H1 (cell line): ENCODE measurements around the gene CALML4. TPM values are rescaled to one million over a fixed set of nuclear protein-coding genes. Genes with fewer than 3 reads are reported as not detected.

Experiments
- EZH2 ChIP-seq: fragments of 200-600 bp; sonication (generic); IDR thresholded peaks from 2 replicates; pipeline ENCODE4 v1.7.1; 2012; ENCODE audit warnings: low read depth, mild to moderate bottlenecking, moderate library complexity, low read length, inconsistent platforms; ENCODE audit not compliant: severe bottlenecking
- GABPA ChIP-seq: IDR thresholded peaks from 2 replicates; pipeline ENCODE4 v1.6.1; 2011; ENCODE audit warnings: mild to moderate bottlenecking, low read length, moderate library complexity, borderline replicate concordance; ENCODE audit not compliant: insufficient read depth
- GTF2F1 ChIP-seq: IDR thresholded peaks from 2 replicates; pipeline ENCODE4 v1.6.1; 2012; ENCODE audit warnings: low read depth, low read length, improper control_type of control experiment, borderline replicate concordance
- HDAC6 ChIP-seq: IDR thresholded peaks from one replicate; pipeline ENCODE4 v1.7.1; 2012; ENCODE audit warnings: low read depth, mild to moderate bottlenecking, inconsistent platforms, low read length, moderate library complexity
- JUN ChIP-seq: IDR thresholded peaks from 2 replicates; pipeline ENCODE4 v1.6.1; 2011; ENCODE audit warnings: low read depth, mild to moderate bottlenecking, improper control_type of control experiment, low read length
- KDM5A ChIP-seq: fragments of 200-600 bp; IDR thresholded peaks from 2 replicates; pipeline ENCODE4 v1.7.1; 2012; ENCODE audit warnings: mild to moderate bottlenecking, low read length, inconsistent platforms, mixed read lengths
- RXRA ChIP-seq: IDR thresholded peaks from 2 replicates; pipeline ENCODE4 v1.6.1; 2011; ENCODE audit warnings: low read depth, mild to moderate bottlenecking, low read length, moderate library complexity; ENCODE audit not compliant: insufficient read depth
- SIN3A ChIP-seq, 2 experiments: IDR thresholded peaks in 1 of 2; conservative IDR thresholded peaks in 1 of 2; 2 replicates each; pipeline ENCODE4 v1.6.1; 2011 to 2012; ENCODE audit warnings: low read length in 2 of 2, improper control_type of control experiment in 1 of 2, low read depth in 1 of 2, mild to moderate bottlenecking in 1 of 2
- SIRT6 ChIP-seq: IDR thresholded peaks from one replicate; pipeline ENCODE4 v1.7.1; 2012; ENCODE audit warnings: low read length, inconsistent platforms
- SP1 ChIP-seq: IDR thresholded peaks from 2 replicates; pipeline ENCODE4 v1.6.1; 2011; ENCODE audit warnings: low read depth, low read length
- SP2 ChIP-seq: IDR thresholded peaks from 2 replicates; pipeline ENCODE4 v1.6.1; 2012; ENCODE audit warnings: mild to moderate bottlenecking, low read length, inconsistent platforms
- polyA plus RNA-seq, 7 experiments: library from polyadenylated mRNA; depleted of rRNA in 3 of 7; stranded (reverse) in 5 of 7; unstranded in 2 of 7; fragments of >200 nt in 5 of 7; fragments of 200-250 nt in 2 of 7; gene quantifications; 1 replicate in 5 of 7; 2 replicates in 1 of 7; 4 replicates in 1 of 7; pipeline versions ENCODE4 v1.2.1 to v1.2.3, GENCODE V29; 2011 to 2013; ENCODE audit warnings: missing spikeins in 2 of 7, mixed read lengths in 2 of 7
- total RNA-seq: library from RNA; stranded (reverse); fragmentation: NEBNext Ultra II Directional; extraction: Animal tissue kit (Norgen Biotek cat#: 25700); gene quantifications from 2 replicates; pipeline ENCODE4 v1.2.1, GENCODE V29; 2021
- TF ChIP-seq, protein P1 (sequence below): fragments of 300-600 bp; sonication (generic); IDR thresholded peaks from 2 replicates; pipeline ENCODE4 v1.7.1; 2012; ENCODE audit warnings: low read length, moderate library complexity, mild to moderate bottlenecking, inconsistent platforms; ENCODE audit not compliant: insufficient replicate concordance

Gene CALML4
- total and polyA plus RNA-seq, 2 of the 8 experiments (the other 6 are each of a cell fraction or from before 2014, with no cell fraction given), result 3.8 to 12.5 TPM

DNA sequence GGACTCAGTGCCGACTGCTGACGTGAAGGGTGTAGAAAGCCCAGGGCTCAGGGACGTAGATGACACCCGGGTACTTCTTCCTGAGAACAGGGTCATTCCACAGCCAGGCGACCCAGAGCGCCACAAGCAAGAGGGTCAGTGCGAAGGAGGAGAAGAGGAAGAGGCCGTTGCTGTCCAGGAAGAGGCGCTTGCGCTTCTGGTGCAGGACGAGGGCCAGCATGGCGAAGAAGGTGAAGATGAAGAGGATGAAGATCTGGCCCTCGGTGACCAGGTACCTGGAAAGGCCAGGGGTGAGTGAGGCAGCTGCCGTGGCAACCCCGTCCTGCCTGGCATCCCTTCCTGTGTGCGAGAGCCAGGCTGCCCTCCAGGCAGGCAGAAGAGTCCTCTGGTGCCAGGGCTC is 3.0 kb upstream of the CALML4 start (continued):
- TF ChIP-seq, protein P1, sequence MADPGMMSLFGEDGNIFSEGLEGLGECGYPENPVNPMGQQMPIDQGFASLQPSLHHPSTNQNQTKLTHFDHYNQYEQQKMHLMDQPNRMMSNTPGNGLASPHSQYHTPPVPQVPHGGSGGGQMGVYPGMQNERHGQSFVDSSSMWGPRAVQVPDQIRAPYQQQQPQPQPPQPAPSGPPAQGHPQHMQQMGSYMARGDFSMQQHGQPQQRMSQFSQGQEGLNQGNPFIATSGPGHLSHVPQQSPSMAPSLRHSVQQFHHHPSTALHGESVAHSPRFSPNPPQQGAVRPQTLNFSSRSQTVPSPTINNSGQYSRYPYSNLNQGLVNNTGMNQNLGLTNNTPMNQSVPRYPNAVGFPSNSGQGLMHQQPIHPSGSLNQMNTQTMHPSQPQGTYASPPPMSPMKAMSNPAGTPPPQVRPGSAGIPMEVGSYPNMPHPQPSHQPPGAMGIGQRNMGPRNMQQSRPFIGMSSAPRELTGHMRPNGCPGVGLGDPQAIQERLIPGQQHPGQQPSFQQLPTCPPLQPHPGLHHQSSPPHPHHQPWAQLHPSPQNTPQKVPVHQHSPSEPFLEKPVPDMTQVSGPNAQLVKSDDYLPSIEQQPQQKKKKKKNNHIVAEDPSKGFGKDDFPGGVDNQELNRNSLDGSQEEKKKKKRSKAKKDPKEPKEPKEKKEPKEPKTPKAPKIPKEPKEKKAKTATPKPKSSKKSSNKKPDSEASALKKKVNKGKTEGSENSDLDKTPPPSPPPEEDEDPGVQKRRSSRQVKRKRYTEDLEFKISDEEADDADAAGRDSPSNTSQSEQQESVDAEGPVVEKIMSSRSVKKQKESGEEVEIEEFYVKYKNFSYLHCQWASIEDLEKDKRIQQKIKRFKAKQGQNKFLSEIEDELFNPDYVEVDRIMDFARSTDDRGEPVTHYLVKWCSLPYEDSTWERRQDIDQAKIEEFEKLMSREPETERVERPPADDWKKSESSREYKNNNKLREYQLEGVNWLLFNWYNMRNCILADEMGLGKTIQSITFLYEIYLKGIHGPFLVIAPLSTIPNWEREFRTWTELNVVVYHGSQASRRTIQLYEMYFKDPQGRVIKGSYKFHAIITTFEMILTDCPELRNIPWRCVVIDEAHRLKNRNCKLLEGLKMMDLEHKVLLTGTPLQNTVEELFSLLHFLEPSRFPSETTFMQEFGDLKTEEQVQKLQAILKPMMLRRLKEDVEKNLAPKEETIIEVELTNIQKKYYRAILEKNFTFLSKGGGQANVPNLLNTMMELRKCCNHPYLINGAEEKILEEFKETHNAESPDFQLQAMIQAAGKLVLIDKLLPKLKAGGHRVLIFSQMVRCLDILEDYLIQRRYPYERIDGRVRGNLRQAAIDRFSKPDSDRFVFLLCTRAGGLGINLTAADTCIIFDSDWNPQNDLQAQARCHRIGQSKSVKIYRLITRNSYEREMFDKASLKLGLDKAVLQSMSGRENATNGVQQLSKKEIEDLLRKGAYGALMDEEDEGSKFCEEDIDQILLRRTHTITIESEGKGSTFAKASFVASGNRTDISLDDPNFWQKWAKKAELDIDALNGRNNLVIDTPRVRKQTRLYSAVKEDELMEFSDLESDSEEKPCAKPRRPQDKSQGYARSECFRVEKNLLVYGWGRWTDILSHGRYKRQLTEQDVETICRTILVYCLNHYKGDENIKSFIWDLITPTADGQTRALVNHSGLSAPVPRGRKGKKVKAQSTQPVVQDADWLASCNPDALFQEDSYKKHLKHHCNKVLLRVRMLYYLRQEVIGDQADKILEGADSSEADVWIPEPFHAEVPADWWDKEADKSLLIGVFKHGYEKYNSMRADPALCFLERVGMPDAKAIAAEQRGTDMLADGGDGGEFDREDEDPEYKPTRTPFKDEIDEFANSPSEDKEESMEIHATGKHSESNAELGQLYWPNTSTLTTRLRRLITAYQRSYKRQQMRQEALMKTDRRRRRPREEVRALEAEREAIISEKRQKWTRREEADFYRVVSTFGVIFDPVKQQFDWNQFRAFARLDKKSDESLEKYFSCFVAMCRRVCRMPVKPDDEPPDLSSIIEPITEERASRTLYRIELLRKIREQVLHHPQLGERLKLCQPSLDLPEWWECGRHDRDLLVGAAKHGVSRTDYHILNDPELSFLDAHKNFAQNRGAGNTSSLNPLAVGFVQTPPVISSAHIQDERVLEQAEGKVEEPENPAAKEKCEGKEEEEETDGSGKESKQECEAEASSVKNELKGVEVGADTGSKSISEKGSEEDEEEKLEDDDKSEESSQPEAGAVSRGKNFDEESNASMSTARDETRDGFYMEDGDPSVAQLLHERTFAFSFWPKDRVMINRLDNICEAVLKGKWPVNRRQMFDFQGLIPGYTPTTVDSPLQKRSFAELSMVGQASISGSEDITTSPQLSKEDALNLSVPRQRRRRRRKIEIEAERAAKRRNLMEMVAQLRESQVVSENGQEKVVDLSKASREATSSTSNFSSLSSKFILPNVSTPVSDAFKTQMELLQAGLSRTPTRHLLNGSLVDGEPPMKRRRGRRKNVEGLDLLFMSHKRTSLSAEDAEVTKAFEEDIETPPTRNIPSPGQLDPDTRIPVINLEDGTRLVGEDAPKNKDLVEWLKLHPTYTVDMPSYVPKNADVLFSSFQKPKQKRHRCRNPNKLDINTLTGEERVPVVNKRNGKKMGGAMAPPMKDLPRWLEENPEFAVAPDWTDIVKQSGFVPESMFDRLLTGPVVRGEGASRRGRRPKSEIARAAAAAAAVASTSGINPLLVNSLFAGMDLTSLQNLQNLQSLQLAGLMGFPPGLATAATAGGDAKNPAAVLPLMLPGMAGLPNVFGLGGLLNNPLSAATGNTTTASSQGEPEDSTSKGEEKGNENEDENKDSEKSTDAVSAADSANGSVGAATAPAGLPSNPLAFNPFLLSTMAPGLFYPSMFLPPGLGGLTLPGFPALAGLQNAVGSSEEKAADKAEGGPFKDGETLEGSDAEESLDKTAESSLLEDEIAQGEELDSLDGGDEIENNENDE, result no peak
- TF ChIP-seq GTF2F1 (no peak), SP2 (no peak), RXRA (no peak), EZH2 (no peak), KDM5A (no peak), SIRT6 (no peak), HDAC6 (no peak), JUN (no peak), SP1 (no peak), GABPA (no peak), SIN3A (conservative IDR thresholded peaks at IDR 0.05 in 1 of 2, IDR thresholded peaks at IDR 0.05 in 1 of 2; ENCODE audit: low read depth in 1 of 2, low read length in 2 of 2) (no peak)
- TF ChIP-seq, all 59 proteins: peak for 0
